Astrocyte of the hippocampus (primary cell): Measurements from ENCODE around the gene JMJD4.

Source experiments
- DNase-seq: peaks from one replicate; pipeline ENCODE4 v3.0.0; 2011; ENCODE audit warnings: low read depth, low spot score

The JMJD4 gene

GRCh38 chr1:227749916-227750710 is 15.0 kb upstream of the JMJD4 start:
- DNase-seq = no peak

- DNase-seq = no peak
Measured at GRCh38 chr1:227749225-227749624, 14.1 kb upstream of the JMJD4 start.

GRCh38 chr1:227748496-227749182 is 13.5 kb upstream of the JMJD4 start:
- no peak for DNase-seq

- no peak for DNase-seq
Measured at GRCh38 chr1:227747948-227748495, 12.9 kb upstream of the JMJD4 start.

GRCh38 chr1:227747382-227747781 is 12.3 kb upstream of the JMJD4 start:
- DNase-seq = no peak

GRCh38 chr1:227746676-227747075 is 11.6 kb upstream of the JMJD4 start:
- no peak for DNase-seq

GRCh38 chr1:227745568-227746265 is 10.6 kb upstream of the JMJD4 start:
- DNase-seq = no peak

GRCh38 chr1:227744668-227745067 is 9.6 kb upstream of the JMJD4 start:
- DNase-seq = no peak

GRCh38 chr1:227742738-227743715 is 7.9 kb upstream of the JMJD4 start:
- DNase-seq = no peak

- DNase-seq = no peak
Measured at GRCh38 chr1:227741166-227741870, 6.2 kb upstream of the JMJD4 start.

GRCh38 chr1:227740401-227740960 is 5.4 kb upstream of the JMJD4 start:
- no peak for DNase-seq

- DNase-seq = no peak
Measured at GRCh38 chr1:227739636-227740035, 4.5 kb upstream of the JMJD4 start.

- DNase-seq = no peak
Measured at GRCh38 chr1:227738820-227739219, 3.7 kb upstream of the JMJD4 start.

- DNase-seq = no peak
Measured at GRCh38 chr1:227736814-227737432, 1.8 kb upstream of the JMJD4 start.

GRCh38 chr1:227735539-227736285 is 610 bp upstream of the JMJD4 start:
- DNase-seq = no peak

GRCh38 chr1:227734546-227734855 is 601 bp downstream of the JMJD4 start:
- peak; percentile 31 for DNase-seq

- no peak for DNase-seq
Measured at GRCh38 chr1:227733751-227734545, 1.2 kb downstream of the JMJD4 start.

- no peak for DNase-seq
Measured at GRCh38 chr1:227733309-227733705, 1.8 kb downstream of the JMJD4 start.
